Stimulated activated CD4-positive, alpha-beta T cell treated with anti-CD3 and anti-CD28 coated beads, TNF-alpha, amount 100 ng/mL, for 1 hour (primary cell): Measurements from ENCODE around the gene AAK1.

ENCODE experiments used
- DNase-seq, 3 donors: peaks; one replicate each; pipeline ENCODE4 v3.0.0-alpha.2; 2020; ENCODE audit warnings: low read depth in 3 of 3, low spot score in 1 of 3

The AAK1 gene

GRCh38 chr2:69546646-69547045 is 96.9 kb downstream of the AAK1 start:
- no peak for DNase-seq

DNA sequence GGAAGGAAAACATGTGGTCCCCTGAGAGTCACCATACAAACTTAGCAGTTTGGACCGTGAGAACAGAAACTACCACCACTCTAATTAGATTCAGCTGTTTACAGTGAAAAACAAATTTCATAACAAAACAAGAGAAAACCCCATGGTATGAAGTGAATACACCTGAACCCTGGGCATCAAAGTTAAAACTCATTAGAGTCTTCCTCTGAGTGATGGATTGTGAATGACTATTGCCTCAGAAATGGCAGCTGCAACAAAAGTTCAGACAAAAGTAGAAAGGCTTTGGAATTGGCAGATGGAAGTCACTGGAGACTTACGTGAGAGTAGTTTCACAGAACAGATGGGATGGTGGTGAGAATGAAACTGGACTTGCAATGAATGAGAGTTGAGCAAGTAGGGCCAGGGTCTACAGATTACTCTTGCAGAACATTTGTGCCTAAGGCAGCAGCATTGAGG is 98.0 kb downstream of the AAK1 start:
- no peak for DNase-seq

DNA sequence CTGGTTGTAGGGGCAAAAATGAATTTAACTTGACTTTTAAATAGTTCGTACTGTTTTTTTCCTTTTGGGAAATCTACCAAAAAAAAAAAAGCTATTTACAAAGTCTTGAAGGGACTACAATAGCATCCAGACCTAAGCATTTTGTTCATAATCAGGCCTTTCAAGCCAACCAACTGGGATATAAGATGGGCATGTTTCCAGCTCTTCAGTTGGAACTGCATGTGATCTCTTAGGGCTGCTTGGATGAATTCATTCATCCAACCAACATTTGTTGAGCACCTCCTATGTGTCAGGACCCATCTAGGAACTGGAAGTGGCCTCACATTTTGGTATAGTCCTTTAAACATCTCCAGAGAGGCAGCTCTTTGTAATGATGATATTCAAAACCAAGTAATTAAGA is 98.6 kb downstream of the AAK1 start:
- no peak for DNase-seq

- no peak for DNase-seq
Observed at GRCh38 chr2:69539549-69539908, 104.0 kb downstream of the AAK1 start.

GRCh38 chr2:69538872-69539548 is 104.5 kb downstream of the AAK1 start:
- no peak for DNase-seq

GRCh38 chr2:69538249-69538648 is 105.3 kb downstream of the AAK1 start:
- no peak for DNase-seq

GRCh38 chr2:69535817-69536241 is 107.7 kb downstream of the AAK1 start:
- no peak for DNase-seq

DNA sequence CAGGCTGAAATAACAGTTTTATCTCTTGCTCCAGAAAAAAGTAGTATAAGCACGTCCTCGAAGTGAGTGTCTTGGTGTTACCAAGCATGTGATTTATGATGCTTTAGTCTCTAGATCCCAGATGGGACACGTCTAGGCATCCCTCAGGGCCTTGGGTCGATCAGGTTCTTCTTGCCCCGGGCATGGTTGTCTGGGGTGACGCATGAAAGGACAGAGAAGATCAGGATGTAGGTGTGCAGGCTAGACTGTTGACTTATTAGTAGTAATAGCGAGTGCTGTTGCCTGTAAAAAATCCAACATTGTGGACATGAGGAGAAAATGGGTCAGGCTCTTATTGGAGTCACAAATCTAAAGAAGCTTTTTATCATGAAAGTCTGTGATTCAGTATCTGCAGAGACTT is 112.4 kb downstream of the AAK1 start:
- no peak for DNase-seq

- no peak for DNase-seq
Observed at GRCh38 chr2:69529480-69529879, 114.1 kb downstream of the AAK1 start.

GRCh38 chr2:69525261-69525660 is 118.3 kb downstream of the AAK1 start:
- DNase-seq: no peak

GRCh38 chr2:69524799-69525198 is 118.7 kb downstream of the AAK1 start:
- no peak for DNase-seq

GRCh38 chr2:69521747-69522146 is 121.8 kb downstream of the AAK1 start:
- no peak for DNase-seq

GRCh38 chr2:69518841-69519240 is 124.7 kb downstream of the AAK1 start:
- no peak for DNase-seq

DNA sequence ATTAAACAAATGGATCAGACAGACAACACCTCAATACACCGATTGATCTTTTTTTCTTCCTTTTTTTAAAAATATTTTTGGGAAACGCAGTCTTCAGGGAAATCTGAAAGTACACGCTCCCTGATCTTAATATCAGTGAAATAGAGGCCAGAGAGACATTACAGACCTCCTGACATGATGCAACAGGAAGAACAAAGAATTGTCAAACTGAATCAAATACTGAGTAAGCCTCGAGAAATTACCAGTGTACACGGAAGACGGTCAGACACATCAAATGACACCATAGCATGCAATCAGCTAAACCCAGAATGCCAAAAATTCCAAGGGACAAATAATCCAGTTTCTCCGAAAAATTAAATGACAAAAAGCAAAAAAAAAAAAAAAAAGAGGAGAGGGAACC is 126.1 kb downstream of the AAK1 start:
- DNase-seq: no peak

- no peak for DNase-seq
Observed at GRCh38 chr2:69514819-69515218, 128.7 kb downstream of the AAK1 start.

DNA sequence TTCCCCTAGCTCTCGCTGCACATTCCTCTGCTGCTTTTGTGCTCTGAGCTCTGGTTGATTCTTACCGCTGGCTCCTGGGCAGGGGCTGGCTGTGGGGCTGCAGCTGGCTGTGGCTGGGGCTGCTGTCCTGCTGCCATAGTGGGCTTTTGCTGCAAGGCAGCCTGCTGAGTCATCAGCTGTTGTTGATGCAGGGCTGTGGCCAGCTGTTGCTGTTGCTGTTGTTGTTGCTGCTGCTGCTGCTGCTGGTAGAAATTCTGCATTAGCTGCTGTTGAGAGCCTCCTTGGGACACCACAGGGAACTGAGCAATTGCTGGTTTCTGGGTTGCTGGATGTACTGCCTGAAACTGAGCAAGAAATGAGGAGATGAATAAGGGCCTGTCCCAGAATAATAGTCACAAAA is 129.1 kb downstream of the AAK1 start:
- DNase-seq: no peak

- no peak for DNase-seq
Observed at GRCh38 chr2:69512446-69512845, 131.1 kb downstream of the AAK1 start.

- no peak for DNase-seq
Observed at GRCh38 chr2:69510204-69510603, 133.3 kb downstream of the AAK1 start.

GRCh38 chr2:69509750-69510140 is 133.8 kb downstream of the AAK1 start:
- DNase-seq: no peak

- DNase-seq: no peak
Observed at GRCh38 chr2:69509011-69509749, 134.4 kb downstream of the AAK1 start.

DNA sequence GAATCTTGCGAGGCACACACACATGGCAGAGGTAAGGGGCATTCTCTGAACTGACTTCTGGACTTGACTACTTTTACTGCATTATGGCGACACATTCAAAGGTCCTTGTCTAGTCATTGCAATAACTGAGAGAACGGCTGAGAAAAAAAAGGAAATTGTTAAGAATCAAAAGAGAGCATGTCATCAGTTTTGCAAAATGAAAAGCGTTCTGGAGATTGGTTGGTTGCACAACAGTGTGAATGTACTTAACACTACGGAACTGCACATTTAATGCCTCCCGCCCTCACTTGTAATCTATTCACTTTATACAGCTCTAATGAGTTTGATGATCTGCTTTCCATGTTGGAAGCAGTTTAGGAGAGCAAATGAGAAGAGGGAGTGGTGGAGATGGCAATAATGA is 137.8 kb downstream of the AAK1 start:
- no peak for DNase-seq

DNA sequence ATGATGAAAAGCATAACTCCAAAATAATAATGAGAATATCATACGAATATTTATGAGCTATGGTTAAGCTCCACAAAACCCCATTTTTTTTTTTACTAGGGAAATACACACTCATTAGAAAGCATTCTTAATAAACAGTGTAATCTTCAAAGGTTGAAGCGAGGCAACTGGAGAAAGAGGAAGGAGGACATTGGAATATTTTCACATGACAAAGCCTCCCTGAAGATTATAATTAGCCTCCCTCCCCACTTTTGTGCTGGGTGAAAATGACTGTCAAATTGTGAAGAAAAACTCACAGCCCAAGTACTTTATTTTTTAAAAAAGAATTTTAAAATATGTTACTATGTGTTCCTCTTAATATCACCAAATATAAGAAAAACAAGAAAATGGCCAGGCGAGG is 142.2 kb downstream of the AAK1 start:
- no peak for DNase-seq

- no peak for DNase-seq
Observed at GRCh38 chr2:69499966-69500365, 143.6 kb downstream of the AAK1 start.
